Measurements from ENCODE around the gene AGO4. TPM values are rescaled to one million over a fixed set of nuclear protein-coding genes. Genes with fewer than 3 reads are reported as not detected.
A peak's percentile ranks its signal among the peaks of the same experiment; 100 is the strongest.

AGO4 gene
- total RNA-seq, 3 donors from 2014 or later (not counting 1 experiment from before 2014, with no cell fraction given) = 21.8 to 32.0 (median 31.7) TPM

GRCh38 chr1:35883635-35884101, 75.9 kb downstream of the AGO4 start:
- Mint-ChIP-seq H3K27me3 (ENCODE audit: low read depth in 2 of 2) (no peaks in the 10 kb centered on the region), H3K36me3 (peaks cover 4% of the 10 kb centered on the region), H3K27ac (peak overlapping the region in 1 of 2 donors; percentile 3), H3K4me1 (peaks cover 34 to 46% of the 10 kb centered on the region in 2 donors), H3K9me3 (no peaks in the 10 kb centered on the region), H3K4me3 (peak overlapping the region; percentile 93)
- intact Hi-C loops (cut with micrococcal nuclease) = loop anchor here (1.0 kb wide), 1 partner anchor 48 kb away; the partner anchor contains the start of gene AGO3
- TF ChIP-seq CTCF (IDR thresholded peaks at IDR 0.05) = no peak
- WGBS (ENCODE audit: insufficient coverage) = 1% methylated on average over 24 of the region's 29 CpGs
- Histone ChIP-seq H3K4me1 (ENCODE audit: control insufficient read depth, insufficient read depth, low read length) (peaks cover 38% of the 10 kb centered on the region), H3K9me3 (ENCODE audit: control insufficient read depth, insufficient read depth, low read length) (no peaks in the 10 kb centered on the region), H3K36me3 (ENCODE audit: control insufficient read depth, insufficient read depth, low read length) (no peaks in the 10 kb centered on the region), H3K27ac (ENCODE audit: low read length) (peak overlapping the region; percentile 45), H3K27me3 (ENCODE audit: control insufficient read depth, insufficient read depth, low read length) (no peaks in the 10 kb centered on the region), H3K4me3 (ENCODE audit: low read length) (peak overlapping the region; percentile 98)
- no peak for ATAC-seq
- DNase-seq = peak; percentile 28 to 69

GRCh38 chr1:35884934-35885333, 77.1 kb downstream of the AGO4 start:
- peak overlapping the region; percentile 35 for H3K4me3 Mint-ChIP-seq
- H3K27ac Mint-ChIP-seq = no peak overlapping the region
- peaks cover 2% of the 10 kb centered on the region for H3K36me3 ChIP-seq (ENCODE audit: control insufficient read depth, insufficient read depth, low read length)
- intact Hi-C loops (cut with micrococcal nuclease) = no loop called here
- peaks cover 38% of the 10 kb centered on the region for H3K4me1 ChIP-seq (ENCODE audit: control insufficient read depth, insufficient read depth, low read length)
- 56% methylated on average over 1 of the region's 2 CpGs for WGBS (ENCODE audit: insufficient coverage)
- H3K27me3 ChIP-seq (ENCODE audit: control insufficient read depth, insufficient read depth, low read length) = no peaks in the 10 kb centered on the region
- DNase-seq = no peak
- no peak for TF ChIP-seq CTCF (IDR thresholded peaks at IDR 0.05)
- peaks cover 35 to 46% of the 10 kb centered on the region in 2 donors for H3K4me1 Mint-ChIP-seq
- no peak overlapping the region for H3K4me3 ChIP-seq (ENCODE audit: low read length)
- no peak overlapping the region for H3K27ac ChIP-seq (ENCODE audit: low read length)
- H3K27me3 Mint-ChIP-seq (ENCODE audit: low read depth in 2 of 2) = no peaks in the 10 kb centered on the region
- no peaks in the 10 kb centered on the region for H3K9me3 ChIP-seq (ENCODE audit: control insufficient read depth, insufficient read depth, low read length)
- no peaks in the 10 kb centered on the region for H3K9me3 Mint-ChIP-seq
- no peak for ATAC-seq
- H3K36me3 Mint-ChIP-seq = peaks cover 7% of the 10 kb centered on the region

DNA sequence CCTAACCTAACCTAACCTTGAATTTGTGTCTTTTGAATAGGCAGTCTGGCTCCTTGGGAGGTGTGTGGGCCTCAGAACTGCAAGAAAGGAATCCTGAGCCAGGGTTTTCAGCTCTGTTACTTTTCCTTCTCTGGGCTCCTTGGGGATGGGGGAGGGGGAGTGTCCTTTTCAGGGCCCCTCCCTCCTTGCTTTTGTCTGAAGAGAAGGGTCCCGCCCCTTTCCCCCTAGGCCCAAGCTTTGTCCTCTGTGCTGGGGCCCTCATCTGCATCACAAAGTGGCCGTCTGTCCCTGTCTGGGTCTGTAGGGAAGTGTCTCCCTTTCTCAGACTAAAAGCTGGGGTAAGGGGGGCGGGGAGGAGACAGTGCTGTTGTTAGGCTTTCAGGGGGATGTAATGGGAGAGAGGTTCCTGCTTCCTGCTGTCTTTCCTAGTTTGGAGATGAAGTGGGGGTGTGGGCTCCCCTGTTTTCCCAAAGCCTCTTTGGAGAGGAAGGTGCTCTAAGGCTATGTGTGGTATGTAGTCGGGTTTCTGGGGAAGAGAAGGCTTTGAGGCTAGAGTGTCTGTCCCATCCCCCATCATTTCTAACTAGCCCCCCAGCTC, 78.2 kb downstream of the AGO4 start:
- Mint-ChIP-seq H3K27me3 (ENCODE audit: low read depth in 2 of 2) (no peaks in the 10 kb centered on the region), H3K9me3 (no peaks in the 10 kb centered on the region), H3K4me3 (no peak overlapping the region), H3K27ac (peak overlapping the region in 1 of 2 donors; percentile 60), H3K36me3 (peaks cover 11% of the 10 kb centered on the region), H3K4me1 (peaks cover 35 to 46% of the 10 kb centered on the region in 2 donors)
- H3K27me3 ChIP-seq (ENCODE audit: control insufficient read depth, insufficient read depth, low read length) = no peaks in the 10 kb centered on the region
- ATAC-seq (no peak), DNase-seq (peak in 1 of 2 donors; percentile 7)
- no peak for TF ChIP-seq CTCF (IDR thresholded peaks at IDR 0.05)
- H3K27ac ChIP-seq (ENCODE audit: low read length) = no peak overlapping the region
- intact Hi-C loops (cut with micrococcal nuclease) = no loop called here
- H3K4me1 ChIP-seq (ENCODE audit: control insufficient read depth, insufficient read depth, low read length) = peaks cover 38% of the 10 kb centered on the region
- no peaks in the 10 kb centered on the region for H3K9me3 ChIP-seq (ENCODE audit: control insufficient read depth, insufficient read depth, low read length)
- WGBS (ENCODE audit: insufficient coverage) = 80% methylated on average over 2 of the region's 4 CpGs
- peaks cover 8% of the 10 kb centered on the region for H3K36me3 ChIP-seq (ENCODE audit: control insufficient read depth, insufficient read depth, low read length)
- no peak overlapping the region for H3K4me3 ChIP-seq (ENCODE audit: low read length)

Measured in natural killer cell (primary cell).